Activated CD4-positive, alpha-beta T cell treated with anti-CD3 and anti-CD28 coated beads for 36 hours (primary cell): ENCODE data around the gene NAA10. TPM values are rescaled to one million over a fixed set of nuclear protein-coding genes. Genes with fewer than 3 reads are reported as not detected.

ENCODE experiments used
- ATAC-seq: fragments of 200-7000 bp; cut with Tn5 transposase; one replicate; pipeline ENCODE4 v1.10.0; 2021; ENCODE audit warnings: mild to moderate bottlenecking, moderate library complexity
- CTCF ChIA-PET: fragments of 350-600 bp; sonication (Branson Sonifier 250); formaldehyde crosslinking; loops from one replicate; lab custom pipeline; 2021; ENCODE audit warnings: antibody characterized with exemption; lab: Charles Lee
- POLR2A ChIA-PET: fragments of 350-600 bp; sonication (Branson Sonifier 250); formaldehyde crosslinking; loops from one replicate; lab custom pipeline; 2021; ENCODE audit warnings: antibody characterized with exemption, inconsistent platforms; lab: Charles Lee
- DNase-seq: peaks from one replicate; pipeline ENCODE4 v3.0.0-alpha.2; 2020
- H3K27ac Mint-ChIP-seq: one replicate; pipeline ENCODE4 v1.8.0; 2021; ENCODE audit warnings: mixed read lengths
- H3K27me3 Mint-ChIP-seq: one replicate; pipeline ENCODE4 v1.8.0; 2021; ENCODE audit warnings: mixed read lengths
- H3K36me3 Mint-ChIP-seq: one replicate; pipeline ENCODE4 v1.8.0; 2021; ENCODE audit warnings: low read depth, mixed read lengths
- H3K4me1 Mint-ChIP-seq: one replicate; pipeline ENCODE4 v1.8.0; 2021; ENCODE audit warnings: mixed read lengths
- H3K4me3 Mint-ChIP-seq: one replicate; pipeline ENCODE4 v1.8.0; 2021; ENCODE audit warnings: mild to moderate bottlenecking, moderate library complexity, mixed read lengths
- H3K9me3 Mint-ChIP-seq: one replicate; pipeline ENCODE4 v1.8.0; 2021; ENCODE audit warnings: low read depth, mixed read lengths
- intact Hi-C, 2 experiments: fragments of 100-400 bp; cut with DNase I in 1 of 2; cut with micrococcal nuclease in 1 of 2; formaldehyde crosslinking; loops; one replicate each; pipeline versions ENCODE4 v1.14.2 to v1.15.1; 2022 to 2024; cut with DNase I, micrococcal nuclease
- total RNA-seq, 2 experiments: library from RNA; stranded (reverse); gene quantifications; one replicate each; pipeline ENCODE4 v1.2.3, GENCODE V29; 2021

NAA10 gene
- total RNA-seq, 2 experiments from 2014 or later = 108 to 115 TPM

GRCh38 chrX:153948002-153948466 lies 13.2 kb upstream of the NAA10 start:
- ATAC-seq = no peak
- ChIA-PET CTCF (interaction anchor here (0.7 to 2.4 kb wide), 7 partner anchors 13 to 37 kb away, joined by 3 to 19 read pairs (median 8); partner anchors contain the start of genes HCFC1 and NAA10), POLR2A (no interaction called here)
- Mint-ChIP-seq H3K4me3 (no peak overlapping the region), H3K27ac (peak overlapping the region; percentile 87), H3K27me3 (no peaks in the 10 kb centered on the region), H3K9me3 (no peaks in the 10 kb centered on the region), H3K36me3 (peaks cover 27% of the 10 kb centered on the region), H3K4me1 (peaks cover 16% of the 10 kb centered on the region)
- no peak for DNase-seq
- intact Hi-C loops = loop anchor here in 1 of 2 experiments (5.0 kb wide), 1 partner anchor 186 kb away; the partner anchor contains the start of gene PLXNB3

- intact Hi-C loops = loop anchor here (1.0 to 5.0 kb wide), 5 partner anchors 12 to 185 kb away; partner anchors contain the start of genes PLXNB3 (in 2 of the 2) and NAA10 (in 1 of the 2)
- POLR2A ChIA-PET = interaction anchor here (0.6 to 1.0 kb wide), 3 partner anchors 10 to 22 kb away, joined by 3 read pairs; no protein-coding TSS in a partner anchor
- DNase-seq (peak; percentile 89), ATAC-seq (peak; percentile 87)
- peak overlapping the region; percentile 87 for H3K27ac Mint-ChIP-seq
- peaks cover 25% of the 10 kb centered on the region for H3K36me3 Mint-ChIP-seq
- H3K4me3 Mint-ChIP-seq = no peak overlapping the region
- H3K4me1 Mint-ChIP-seq = peaks cover 14% of the 10 kb centered on the region
- CTCF ChIA-PET = interaction anchor here (0.7 to 2.4 kb wide), 9 partner anchors 9 to 27 kb away, joined by 3 to 19 read pairs (median 6); partner anchors contain the start of gene NAA10
- H3K27me3 Mint-ChIP-seq = no peaks in the 10 kb centered on the region
- no peaks in the 10 kb centered on the region for H3K9me3 Mint-ChIP-seq
These were observed 12.4 kb upstream of the NAA10 start for GRCh38 chrX:153947009-153947769.

- no peak overlapping the region for H3K4me3 Mint-ChIP-seq
- ChIA-PET POLR2A (interaction anchor here (1.3 kb wide), 1 partner anchor 15 kb away, joined by 3 read pairs; no protein-coding TSS in a partner anchor), CTCF (interaction anchor here (0.7 to 2.4 kb wide), 7 partner anchors 10 to 26 kb away, joined by 3 to 19 read pairs (median 8); partner anchors contain the start of gene NAA10)
- H3K27me3 Mint-ChIP-seq = no peaks in the 10 kb centered on the region
- H3K9me3 Mint-ChIP-seq = no peaks in the 10 kb centered on the region
- H3K27ac Mint-ChIP-seq = no peak overlapping the region
- intact Hi-C loops = loop anchor here in 1 of 2 experiments (5.0 kb wide), 1 partner anchor 184 kb away; the partner anchor contains the start of gene PLXNB3
- ATAC-seq (no peak), DNase-seq (no peak)
- H3K4me1 Mint-ChIP-seq = peaks cover 15% of the 10 kb centered on the region
- peaks cover 19% of the 10 kb centered on the region for H3K36me3 Mint-ChIP-seq
These were observed 11.4 kb upstream of the NAA10 start for GRCh38 chrX:153945956-153946943.

GRCh38 chrX:153944800-153945150 lies 9.9 kb upstream of the NAA10 start:
- Mint-ChIP-seq H3K4me3 (peak overlapping the region; percentile 75), H3K9me3 (no peaks in the 10 kb centered on the region), H3K4me1 (peaks cover 19% of the 10 kb centered on the region), H3K27me3 (no peaks in the 10 kb centered on the region), H3K36me3 (peaks cover 8% of the 10 kb centered on the region), H3K27ac (no peak overlapping the region)
- DNase-seq (no peak), ATAC-seq (no peak)
- intact Hi-C loops = loop anchor here in 1 of 2 experiments (5.0 kb wide), 1 partner anchor 182 kb away; the partner anchor contains the start of gene PLXNB3
- ChIA-PET CTCF (interaction anchor here (0.6 to 1.9 kb wide), 3 partner anchors 16 to 657 kb away, joined by 3 to 12 read pairs (median 3); no protein-coding TSS in a partner anchor), POLR2A (no interaction called here)

- Mint-ChIP-seq H3K4me3 (peak within 1 kb of the TSS; percentile 75), H3K4me1 (peaks cover 14% of the 10 kb centered on the region), H3K9me3 (no peaks in the 10 kb centered on the region), H3K27me3 (no peaks in the 10 kb centered on the region), H3K36me3 (peaks cover 4% of the 10 kb centered on the region), H3K27ac (peak within 1 kb of the TSS; percentile 70)
- ChIA-PET POLR2A (no interaction called here), CTCF (interaction anchor here (0.6 to 1.9 kb wide), 5 partner anchors 16 to 657 kb away, joined by 3 to 12 read pairs (median 3); no protein-coding TSS in a partner anchor)
- ATAC-seq (peak; percentile 34), DNase-seq (peak; percentile 71)
- intact Hi-C loops = no loop called here
These were observed 9.4 kb upstream of the NAA10 start, which contains the start of gene RENBP for GRCh38 chrX:153944140-153944799. RENBP (minus strand) TSS chrX:153944643; CDS start chrX:153944610, 33 bp downstream.

GRCh38 chrX:153941336-153942252 lies 6.8 kb upstream of the NAA10 start:
- POLR2A ChIA-PET = no interaction called here
- no peaks in the 10 kb centered on the region for H3K36me3 Mint-ChIP-seq
- intact Hi-C loops = no loop called here

GRCh38 chrX:153939573-153939972 lies 4.7 kb upstream of the NAA10 start:
- intact Hi-C loops = no loop called here
- peak overlapping the region; percentile 36 for H3K4me3 Mint-ChIP-seq

More at GRCh38 chrX:153941336-153942252, 6.8 kb upstream of the NAA10 start:
- DNase-seq = no peak
- CTCF ChIA-PET = interaction anchor here (2.3 kb wide), 1 partner anchor 8 kb away, joined by 12 read pairs; no protein-coding TSS in a partner anchor
- ATAC-seq = no peak
- Mint-ChIP-seq H3K27ac (peak overlapping the region; percentile 82), H3K27me3 (no peaks in the 10 kb centered on the region), H3K4me1 (peaks cover 12% of the 10 kb centered on the region), H3K4me3 (peak overlapping the region; percentile 64), H3K9me3 (no peaks in the 10 kb centered on the region)

GRCh38 chrX:153938226-153938786 lies 3.5 kb upstream of the NAA10 start:
- Mint-ChIP-seq H3K27ac (no peak overlapping the region), H3K36me3 (no peaks in the 10 kb centered on the region), H3K4me3 (no peak overlapping the region), H3K4me1 (peaks cover 14% of the 10 kb centered on the region), H3K27me3 (no peaks in the 10 kb centered on the region), H3K9me3 (no peaks in the 10 kb centered on the region)
- ATAC-seq (no peak), DNase-seq (no peak)
- intact Hi-C loops = no loop called here
- ChIA-PET CTCF (interaction anchor here (0.6 to 1.5 kb wide), 2 partner anchors 8 to 199 kb away, joined by 3 to 8 read pairs; no protein-coding TSS in a partner anchor), POLR2A (interaction anchor here (0.6 kb wide), 1 partner anchor 139 kb away, joined by 5 read pairs; no protein-coding TSS in a partner anchor)

More at GRCh38 chrX:153939573-153939972, 4.7 kb upstream of the NAA10 start:
- DNase-seq (no peak), ATAC-seq (no peak)
- H3K27me3 Mint-ChIP-seq = no peaks in the 10 kb centered on the region
- POLR2A ChIA-PET = no interaction called here
- CTCF ChIA-PET = interaction anchor here (0.6 to 2.3 kb wide), 3 partner anchors 10 to 176 kb away, joined by 3 to 12 read pairs (median 3); no protein-coding TSS in a partner anchor
- peaks cover 12% of the 10 kb centered on the region for H3K4me1 Mint-ChIP-seq
- no peak overlapping the region for H3K27ac Mint-ChIP-seq
- no peaks in the 10 kb centered on the region for H3K36me3 Mint-ChIP-seq
- H3K9me3 Mint-ChIP-seq = no peaks in the 10 kb centered on the region

- H3K27me3 Mint-ChIP-seq = no peaks in the 10 kb centered on the region
- no peaks in the 10 kb centered on the region for H3K36me3 Mint-ChIP-seq
- no peak overlapping the region for H3K27ac Mint-ChIP-seq
- CTCF ChIA-PET = no interaction called here
- no peaks in the 10 kb centered on the region for H3K9me3 Mint-ChIP-seq
- intact Hi-C loops = no loop called here
- POLR2A ChIA-PET = interaction anchor here (0.7 kb wide), 1 partner anchor 14 kb away, joined by 4 read pairs; no protein-coding TSS in a partner anchor
- no peak for ATAC-seq
- no peak overlapping the region for H3K4me3 Mint-ChIP-seq
- peaks cover 16% of the 10 kb centered on the region for H3K4me1 Mint-ChIP-seq
- DNase-seq = no peak
These were observed 2.2 kb upstream of the NAA10 start for GRCh38 chrX:153937056-153937455.
